GM19324 (cell line): ENCODE results near the gene NOTCH4.

Experiments used
- ATAC-seq: cut with Tn5 transposase; IDR thresholded peaks from one replicate; pipeline ENCODE4 v1.9.1; 2021; ENCODE audit warnings: mild to moderate bottlenecking, moderate library complexity; ENCODE audit not compliant: unreplicated experiment, low FRiP score

NOTCH4 gene

DNA sequence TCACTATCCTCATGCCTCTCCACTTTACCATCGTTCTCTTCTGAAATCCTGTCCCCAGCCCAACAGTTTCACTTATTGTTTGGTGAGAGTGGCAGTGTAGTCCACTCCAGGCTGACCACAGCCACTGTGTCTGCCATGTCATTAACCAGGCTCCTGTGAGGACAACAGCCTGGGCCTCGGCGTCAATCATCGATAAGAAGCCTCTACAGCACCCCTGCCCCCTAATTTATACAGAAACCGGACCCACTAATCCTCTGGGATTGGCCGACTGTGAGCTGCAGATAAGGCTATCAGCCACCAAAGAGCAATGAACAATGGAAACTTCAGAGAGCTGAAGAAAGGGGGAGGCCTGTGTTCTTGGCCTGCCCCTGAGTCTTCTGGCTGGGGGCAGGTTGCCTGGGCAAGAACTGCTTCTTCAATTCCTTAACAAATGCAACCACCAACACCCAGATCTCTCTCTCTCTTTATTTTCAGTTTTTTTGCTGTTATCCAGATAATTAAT is 56.1 kb downstream of the NOTCH4 start:
- no peak for ATAC-seq

DNA sequence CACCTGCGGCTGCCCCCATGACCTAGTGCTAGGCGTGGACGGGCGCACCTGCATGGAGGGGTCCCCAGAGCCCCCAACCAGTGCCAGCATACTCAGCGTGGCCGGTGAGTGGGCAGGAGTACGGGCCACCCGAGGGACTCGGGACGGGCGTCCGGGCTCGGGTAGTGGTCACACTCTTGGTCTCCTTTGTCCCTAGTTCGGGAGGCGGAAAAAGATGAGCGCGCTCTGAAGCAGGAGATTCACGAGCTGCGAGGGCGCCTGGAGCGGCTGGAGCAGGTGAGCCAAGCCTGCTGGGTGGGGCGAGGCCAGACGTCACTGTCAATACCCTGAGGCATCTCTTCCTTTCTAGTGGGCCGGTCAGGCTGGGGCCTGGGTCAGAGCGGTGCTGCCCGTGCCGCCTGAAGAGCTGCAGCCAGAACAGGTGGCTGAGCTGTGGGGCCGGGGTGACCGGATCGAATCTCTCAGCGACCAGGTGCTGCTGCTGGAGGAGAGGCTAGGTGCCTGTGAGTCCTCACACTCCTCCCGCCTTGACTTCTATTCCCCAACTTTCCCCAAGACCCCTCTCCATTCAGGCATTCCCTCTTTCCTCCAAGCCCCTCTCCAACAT is 56.6 kb downstream of the NOTCH4 start:
- ATAC-seq, result no peak

DNA sequence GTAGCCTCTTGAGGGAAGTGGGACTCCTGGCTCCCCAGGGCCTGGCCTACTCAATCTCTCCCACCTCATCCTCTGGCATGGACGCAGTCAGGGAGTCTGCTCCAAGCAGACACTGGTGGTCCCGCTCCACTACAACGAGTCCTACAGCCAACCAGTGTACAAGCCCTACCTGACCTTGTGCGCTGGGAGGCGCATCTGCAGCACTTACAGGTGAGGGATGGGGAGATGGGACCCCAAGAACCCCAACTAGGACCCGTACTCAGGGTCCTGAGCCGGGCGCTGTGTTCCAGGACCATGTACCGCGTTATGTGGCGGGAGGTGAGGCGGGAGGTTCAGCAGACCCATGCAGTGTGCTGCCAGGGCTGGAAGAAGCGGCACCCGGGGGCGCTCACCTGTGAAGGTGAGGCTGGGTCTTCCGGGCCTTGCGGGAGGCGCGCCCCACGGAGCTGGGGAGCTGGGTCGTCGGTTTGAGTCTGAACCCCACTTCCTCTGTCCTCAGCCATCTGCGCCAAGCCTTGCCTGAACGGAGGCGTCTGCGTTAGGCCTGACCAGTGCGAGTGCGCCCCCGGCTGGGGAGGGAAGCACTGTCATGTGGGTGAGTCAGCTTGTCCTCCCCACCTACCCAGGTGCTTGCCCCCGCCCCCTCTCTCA is 57.3 kb downstream of the NOTCH4 start:
- no peak for ATAC-seq

DNA sequence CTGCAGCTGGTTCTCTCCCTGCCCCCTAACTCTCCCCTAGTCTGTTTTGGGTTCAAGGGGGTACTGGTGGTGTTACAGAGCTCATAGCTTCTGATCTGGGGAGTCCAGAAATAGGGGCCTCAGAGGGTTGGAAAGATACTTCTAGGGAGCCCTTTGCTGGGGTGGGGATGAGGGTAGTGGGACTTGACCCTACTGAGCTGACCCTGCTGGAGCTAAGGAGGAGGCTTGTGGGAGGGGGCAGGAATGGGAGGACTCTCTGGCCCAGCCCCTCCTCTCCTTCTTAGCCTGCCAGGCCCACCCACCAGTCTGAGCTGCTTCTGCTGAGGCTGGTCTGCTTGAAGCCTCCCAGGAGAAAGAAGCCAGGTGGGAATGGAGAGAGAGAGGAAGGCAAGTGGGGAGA is 59.6 kb downstream of the NOTCH4 start, which contains the start of gene EGFL8:
EGFL8 (plus strand) TSS at position 301 of the 400 bp plus-strand sequence. CDS start 1,571 bp downstream, outside the sequence.
- no peak for ATAC-seq

DNA sequence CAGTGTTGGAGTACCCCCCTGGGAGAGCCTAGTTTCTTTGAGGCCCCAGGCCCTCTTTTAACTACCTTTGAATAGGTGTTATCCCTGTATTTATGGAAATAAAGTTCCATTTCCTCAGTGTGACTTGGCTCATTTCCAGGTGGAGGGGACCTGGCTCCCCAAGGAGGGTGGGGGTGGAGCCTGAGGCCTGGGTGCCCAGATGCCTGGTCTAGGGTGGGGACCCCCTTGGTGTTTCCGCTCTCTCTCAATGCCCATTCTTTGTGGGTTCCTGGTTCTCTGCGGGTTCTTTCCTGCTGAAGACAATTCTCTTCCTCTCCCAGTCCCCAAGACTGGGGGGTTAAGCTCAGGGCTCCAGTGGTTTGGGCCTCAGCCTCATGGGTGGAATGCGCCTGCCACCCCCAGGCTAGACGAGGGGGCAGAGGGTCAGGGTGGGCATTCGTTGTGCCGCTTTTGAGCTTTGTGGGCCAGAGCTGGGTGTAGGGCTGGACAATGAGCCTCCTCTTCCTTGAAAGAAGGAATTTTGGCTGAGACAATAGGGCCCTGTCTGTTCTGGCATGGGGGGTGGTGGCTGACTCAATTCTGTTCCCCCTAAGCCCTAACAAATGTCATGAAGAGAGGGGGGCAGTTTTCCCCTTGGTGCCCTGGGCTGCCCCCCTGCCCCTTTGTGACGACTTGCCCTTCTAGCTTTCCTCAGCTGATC is 60.2 kb downstream of the NOTCH4 start:
- ATAC-seq, result no peak

DNA sequence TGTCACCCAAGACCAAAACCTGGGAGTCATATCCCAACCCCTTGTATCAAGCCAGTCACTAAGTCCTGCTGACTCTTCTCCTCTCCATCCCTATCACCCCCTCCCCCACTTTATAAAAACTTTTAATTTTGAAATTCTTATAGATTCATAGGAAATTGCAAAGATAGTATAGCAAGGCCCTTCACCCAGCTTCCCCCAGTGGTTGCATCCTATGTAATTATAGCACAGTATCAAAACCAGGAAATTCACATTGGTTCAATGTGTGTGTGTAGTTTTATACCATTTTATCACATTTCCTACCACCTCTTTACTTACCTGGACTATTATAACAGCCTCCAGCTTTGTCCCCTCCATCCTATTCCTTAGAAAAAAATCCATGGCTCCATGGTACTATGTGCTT is 65.8 kb downstream of the NOTCH4 start:
- ATAC-seq, result no peak

DNA sequence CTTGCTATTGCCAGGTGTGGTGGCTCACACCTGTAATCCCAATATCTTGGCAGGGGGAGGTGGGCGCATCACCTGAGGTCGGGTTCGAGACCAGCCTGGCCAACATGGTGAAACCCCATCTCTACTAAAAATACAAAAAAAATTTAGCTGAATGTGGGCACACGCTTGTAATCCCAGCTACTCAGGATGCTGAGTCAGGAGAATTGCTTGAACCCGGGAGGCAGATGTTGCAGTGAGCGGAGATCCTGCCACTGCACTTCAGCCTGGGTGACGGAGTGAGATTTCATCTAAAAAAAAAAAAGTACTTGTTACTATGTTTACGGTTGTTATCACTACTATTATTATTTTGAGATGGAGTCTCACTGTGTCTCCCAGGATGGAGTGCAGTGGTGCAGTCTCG is 67.0 kb downstream of the NOTCH4 start:
- no peak for ATAC-seq

DNA sequence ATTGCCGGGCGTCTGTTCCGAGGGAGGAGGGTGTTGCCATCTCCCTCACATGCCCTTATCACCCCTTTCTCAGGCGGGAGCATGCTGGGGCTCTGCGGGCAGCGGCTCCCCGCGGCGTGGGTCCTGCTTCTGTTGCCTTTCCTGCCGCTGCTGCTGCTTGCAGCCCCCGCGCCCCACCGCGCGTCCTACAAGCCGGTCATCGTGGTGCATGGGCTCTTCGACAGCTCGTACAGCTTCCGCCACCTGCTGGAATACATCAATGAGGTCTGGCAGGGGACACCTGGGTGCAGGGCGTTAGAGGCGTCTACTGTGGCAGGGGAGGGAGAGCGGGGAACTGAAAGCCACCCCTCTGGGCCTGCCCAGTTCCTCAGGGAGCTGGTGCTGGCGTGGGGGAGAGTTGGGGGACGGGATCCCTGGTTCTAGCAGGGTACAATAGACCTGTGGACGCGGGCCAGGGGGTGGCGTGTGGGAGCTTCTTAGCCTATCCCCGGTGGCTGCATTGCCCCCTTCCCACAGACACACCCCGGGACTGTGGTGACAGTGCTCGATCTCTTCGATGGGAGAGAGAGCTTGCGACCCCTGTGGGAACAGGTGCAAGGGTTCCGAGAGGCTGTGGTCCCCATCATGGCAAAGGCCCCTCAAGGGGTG is 69.2 kb downstream of the NOTCH4 start:
- peak; percentile 66 for ATAC-seq

DNA sequence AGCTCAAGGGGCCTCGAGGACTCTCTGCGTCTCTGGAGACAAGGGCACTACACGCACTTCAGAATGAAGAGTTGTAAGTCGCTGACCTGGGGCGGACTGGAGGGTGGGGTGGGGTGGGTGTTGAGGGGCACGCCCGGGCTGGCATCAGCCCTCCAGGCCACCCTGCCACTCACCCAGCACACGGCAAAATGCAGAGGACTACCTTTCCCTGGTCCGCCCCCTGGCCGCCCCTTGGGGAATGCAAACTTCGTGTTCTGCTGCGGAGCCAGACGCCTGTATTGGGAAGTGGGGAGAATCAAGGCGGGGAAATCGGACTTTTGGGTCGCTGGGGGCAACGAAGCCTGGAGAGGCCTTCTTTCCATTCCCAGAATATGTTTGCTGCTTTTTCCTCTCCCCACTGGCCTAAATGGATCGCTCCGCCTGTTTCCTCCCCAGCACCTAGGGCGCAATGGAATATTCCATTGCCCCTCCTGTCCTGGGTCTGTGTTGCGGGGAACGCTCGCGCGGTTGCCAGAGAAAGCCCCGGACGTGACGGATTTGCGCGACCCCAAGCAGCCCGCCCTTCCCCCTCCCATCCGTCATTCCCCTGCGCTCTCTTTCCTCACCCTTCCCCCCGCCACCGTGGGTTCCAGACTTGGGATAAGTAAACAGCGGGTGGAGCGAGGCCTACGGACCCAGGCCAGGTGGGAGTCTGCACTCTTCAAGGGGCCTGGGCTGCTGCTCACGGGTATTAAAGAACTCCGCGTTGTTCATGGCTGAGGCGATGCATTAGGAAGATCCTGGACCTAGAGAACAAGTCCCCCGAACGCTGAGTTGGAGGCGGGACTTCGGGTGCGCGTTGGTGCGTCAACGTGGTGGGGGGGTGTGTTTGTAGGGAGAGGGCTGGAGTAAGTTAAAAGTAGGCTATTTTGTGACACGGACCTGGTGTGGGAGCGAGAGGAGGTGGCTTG is 70.0 kb downstream of the NOTCH4 start, which contains the start of gene PPT2:
PPT2 (plus strand) TSS at position 578 of the 950 bp plus-strand sequence. CDS start 454 bp downstream, outside the sequence.
- ATAC-seq, result peak; percentile 13

DNA sequence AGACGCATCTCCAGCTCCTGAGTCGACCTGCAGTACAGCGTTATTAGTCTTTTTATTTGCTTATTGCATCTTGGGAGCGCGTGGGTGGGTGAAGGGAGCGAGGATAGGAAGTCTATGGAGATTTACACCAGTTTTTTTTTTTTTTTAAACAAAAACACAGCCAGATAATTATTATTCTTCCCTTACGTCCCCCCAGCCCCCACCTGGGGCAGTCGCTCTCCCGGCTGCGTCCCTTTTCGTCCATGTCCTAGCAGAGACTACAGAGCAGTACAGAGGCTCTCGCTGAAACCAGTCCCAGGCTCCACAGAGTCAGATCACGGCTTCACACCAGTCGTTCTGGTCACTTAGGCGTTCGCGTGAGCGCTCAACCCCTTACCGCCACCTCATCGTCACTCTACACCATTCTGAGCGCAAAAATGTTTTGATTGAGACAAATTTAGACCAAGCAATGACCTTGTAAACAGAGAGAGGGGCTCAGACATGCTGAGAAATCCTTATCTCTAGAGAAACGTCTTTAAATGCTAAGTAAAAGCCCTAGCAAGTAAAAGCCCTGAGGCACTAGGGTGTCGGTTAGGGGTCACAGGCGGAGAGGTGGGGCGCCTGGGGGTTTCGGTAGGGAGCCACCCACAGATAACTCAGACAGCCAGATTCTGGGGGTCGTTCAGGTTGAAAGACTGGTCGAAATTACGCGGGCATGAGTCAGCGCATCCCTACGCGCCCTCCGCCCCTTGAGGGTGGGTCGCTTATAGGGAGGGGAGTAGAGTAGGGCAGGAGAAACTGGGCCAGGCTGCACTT is 70.9 kb downstream of the NOTCH4 start:
- ATAC-seq, result no peak

DNA sequence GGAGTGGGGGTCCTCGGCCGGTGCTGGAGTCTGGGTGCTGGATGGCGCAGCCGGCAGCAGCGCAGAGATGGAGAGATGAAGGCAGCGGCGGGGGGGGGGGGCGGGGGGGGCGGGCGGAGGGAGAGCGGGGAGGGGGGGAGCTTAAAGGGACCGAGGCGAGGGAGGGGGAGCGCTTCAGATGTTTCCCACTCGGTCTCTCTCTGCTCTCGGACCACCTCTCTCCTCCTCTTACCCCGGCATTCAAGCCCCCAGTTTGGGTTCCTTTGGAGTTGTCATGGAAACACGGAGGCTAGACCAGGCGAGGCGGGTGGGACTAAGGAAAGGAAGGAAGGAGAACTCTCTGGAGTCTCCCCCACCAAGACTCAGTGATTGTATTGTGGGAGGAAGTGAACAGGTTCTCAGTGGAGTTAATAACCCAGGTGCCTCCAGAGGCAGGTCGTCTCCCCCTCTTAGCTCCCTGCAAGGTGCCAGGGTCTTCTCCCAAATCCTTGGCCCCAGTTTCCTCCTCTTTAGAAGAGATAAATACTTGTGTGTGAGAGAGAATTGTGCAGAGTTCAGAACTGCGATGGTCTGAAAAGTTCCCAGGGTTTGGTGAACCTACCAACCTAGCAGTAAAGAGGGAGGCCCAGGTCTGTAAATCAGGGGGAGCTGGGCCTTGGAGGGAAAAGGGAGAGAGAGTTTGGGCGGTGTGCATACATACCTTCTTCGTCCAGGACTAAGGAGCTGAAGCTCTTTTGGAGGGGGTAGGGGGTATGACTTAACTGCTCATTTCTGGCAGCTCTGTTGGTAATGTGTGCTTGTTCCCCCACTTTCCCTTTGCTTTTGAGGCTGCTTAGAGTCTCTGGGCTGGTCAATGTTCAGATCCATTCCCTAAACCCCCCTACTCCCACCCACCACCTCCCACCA is 71.8 kb downstream of the NOTCH4 start, which contains the start of gene PRRT1:
PRRT1 (minus strand) TSS at position 77 of the 906 bp plus-strand sequence. CDS start 112 bp downstream, outside the sequence.
- ATAC-seq, result no peak

DNA sequence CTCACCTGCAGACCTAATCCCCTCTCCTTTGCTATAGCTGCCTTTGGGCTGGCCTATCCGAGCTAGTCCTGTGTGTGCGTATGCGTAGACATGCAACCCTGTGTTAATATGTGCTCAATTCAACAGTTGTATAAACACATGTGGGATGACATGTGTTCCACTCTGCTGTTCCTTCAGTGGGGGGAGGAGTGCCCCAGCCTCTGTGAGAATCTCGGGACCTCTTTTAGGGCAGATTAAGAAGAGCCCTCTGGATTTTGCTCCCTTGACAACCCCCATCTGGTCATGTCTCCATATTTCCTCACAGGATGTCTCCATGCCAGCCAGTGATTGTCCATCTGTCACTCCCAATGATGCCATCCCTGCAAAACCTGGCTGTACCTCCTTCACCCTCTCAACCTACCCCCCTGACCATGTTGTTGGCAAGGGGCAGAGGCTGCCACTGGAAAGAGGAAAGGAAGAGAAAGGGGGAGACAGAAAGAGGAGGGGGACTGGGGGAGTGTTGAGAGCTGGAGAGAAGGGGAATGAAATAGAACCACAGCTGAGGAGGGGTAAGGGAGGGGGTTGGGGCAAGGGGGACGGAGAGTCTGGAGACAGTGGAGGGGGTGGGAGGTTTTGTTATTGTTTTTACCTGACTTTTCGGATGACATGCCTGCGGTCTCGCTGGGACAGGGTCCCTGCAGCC is 72.5 kb downstream of the NOTCH4 start:
- ATAC-seq, result no peak

DNA sequence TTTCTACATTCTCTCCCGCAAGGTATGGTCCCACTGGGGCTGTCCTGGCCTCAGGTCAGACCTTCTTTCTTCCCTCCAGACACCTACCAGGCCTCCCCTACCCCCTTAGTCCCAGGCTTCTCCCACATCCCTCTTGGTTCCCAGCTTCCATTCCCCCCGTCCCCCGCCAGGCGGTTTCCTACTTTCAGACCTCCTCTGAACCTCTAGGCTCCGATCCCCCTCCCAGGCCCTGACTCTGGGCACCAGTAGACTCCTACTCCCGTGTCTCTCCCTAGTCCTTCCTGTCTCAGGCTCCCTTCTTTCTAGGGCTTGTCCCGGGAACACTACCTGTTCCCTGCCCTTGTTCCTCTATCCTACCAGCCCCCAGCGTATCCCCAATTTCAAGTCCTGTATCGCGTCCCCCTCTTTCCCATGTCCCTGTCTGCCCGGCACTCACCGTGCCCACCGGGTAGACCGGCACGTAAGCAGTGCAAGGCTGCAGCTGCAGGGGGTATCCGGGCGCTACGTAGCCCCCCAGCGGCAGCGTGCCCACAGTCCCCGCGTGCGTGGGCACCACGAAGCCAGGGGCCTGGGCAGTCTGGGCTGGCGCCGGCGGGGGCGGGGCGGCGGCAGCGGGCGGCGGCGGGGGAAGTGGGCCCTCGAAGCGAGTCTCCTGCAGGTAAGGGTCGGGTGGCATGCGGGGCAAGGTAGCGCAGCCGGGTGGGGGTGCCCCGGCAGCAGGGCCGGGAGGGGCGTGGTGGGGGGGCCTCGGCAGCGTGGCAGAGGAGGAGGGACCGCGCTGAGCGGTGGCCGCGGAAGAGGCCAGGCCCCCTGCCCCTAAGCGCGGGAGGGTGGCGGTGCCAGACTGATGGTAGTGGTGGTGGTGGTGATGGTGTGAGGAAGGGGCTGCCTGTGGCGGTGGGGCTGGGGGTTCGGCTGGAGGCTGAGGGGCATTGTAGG is 73.7 kb downstream of the NOTCH4 start:
- no peak for ATAC-seq

DNA sequence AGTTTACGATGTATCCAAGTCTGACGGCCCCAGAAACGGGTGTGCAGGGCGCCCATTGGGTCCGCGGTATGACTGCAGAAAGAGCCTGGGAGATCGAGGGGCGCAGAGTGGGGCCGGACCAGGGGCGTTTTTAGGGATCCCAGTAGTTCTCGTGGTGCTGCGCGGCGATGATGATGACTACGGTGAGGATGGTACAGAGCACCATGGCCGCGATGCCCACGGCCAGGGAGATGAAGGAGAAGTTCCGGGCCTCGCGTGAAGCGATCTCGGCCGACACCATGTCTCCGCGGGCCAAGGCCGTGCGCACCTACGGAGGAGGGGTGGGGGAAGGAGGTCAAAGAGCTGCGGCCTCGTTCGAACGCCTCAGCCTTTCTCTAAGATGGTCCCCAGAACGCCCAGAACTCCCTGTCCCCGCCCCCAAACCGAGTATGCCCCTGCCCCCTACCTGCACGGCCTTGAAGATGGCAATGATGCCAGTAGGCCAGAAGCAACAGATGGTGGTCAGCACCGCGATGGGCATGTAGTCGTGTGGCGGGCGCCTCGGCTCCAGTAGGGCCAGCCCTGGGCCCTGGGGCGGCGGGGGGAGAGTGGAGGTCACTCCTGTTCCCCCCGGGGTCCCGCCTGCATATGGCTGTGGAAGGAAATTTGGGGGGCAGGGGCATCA is 74.6 kb downstream of the NOTCH4 start:
- ATAC-seq, result no peak

DNA sequence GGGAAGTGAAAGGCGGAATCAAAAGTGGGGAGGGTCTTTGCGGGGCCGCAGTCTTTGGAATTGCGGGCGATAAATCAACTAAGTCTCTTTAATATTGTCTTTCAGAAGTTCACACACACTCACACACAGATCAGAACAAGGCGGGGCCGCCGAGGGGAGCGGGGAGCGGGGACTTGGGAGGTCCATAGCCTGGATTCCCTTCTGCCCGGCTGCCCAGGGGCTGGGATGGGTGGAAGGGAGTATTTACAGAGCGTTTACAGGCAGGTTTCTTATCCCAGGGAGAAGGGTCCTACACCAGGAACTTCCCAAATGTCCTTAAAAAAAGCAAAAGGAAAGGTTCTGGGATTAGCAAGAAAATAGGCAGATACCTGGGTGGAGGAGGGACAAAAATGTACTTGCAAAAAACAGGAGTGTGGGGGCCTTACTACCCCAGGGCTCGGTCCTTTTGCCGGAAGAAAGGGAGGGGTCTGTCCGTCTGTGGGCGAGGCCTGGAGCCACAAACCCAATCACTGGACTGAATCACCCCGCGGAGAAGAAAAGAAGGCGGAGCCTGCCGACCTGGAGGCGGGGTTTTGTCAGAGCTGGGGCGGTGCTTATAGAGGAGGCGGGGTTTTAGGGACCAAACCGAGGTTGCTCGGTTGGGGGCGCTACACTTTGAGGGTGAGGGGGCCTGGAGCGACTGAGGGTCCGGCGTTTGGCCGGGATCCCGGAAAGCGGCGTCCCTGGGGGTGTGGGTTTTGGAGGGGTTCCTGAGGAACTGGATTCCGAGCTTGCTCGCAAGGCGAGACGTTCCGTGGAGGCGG is 75.4 kb downstream of the NOTCH4 start:
- ATAC-seq, result no peak
